ENCODE measurements around the gene SHC3. TPM values are rescaled to one million over a fixed set of nuclear protein-coding genes. Genes with fewer than 3 reads are reported as not detected.

The SHC3 gene
- total RNA-seq, 1 experiment from 2014 or later, result 0.27 TPM

GRCh38 chr9:88978034-88978433 is 200.6 kb downstream of the SHC3 start:
- no TSS peak for BruUV-seq (replicated peaks)

GRCh38 chr9:88976890-88977257 is 201.7 kb downstream of the SHC3 start:
- TF ChIP-seq YY1 (IDR thresholded peaks at IDR 0.05; ENCODE audit: extremely low read depth, insufficient replicate concordance, low read depth, low read length) (no peak), ATF3 (IDR thresholded peaks at IDR 0.05) (no peak), TCF7L2 (IDR thresholded peaks at IDR 0.05; ENCODE audit: borderline replicate concordance, extremely low read depth, insufficient read depth, insufficient read length) (no peak)
- no peak for DNase-seq (ENCODE audit: low read depth, low spot score)
- BruUV-seq (replicated peaks), result no TSS peak
- Histone ChIP-seq H3K9me2 (ENCODE audit: insufficient read depth) (no peaks in the 10 kb centered on the region), H3K79me2 (ENCODE audit: insufficient read depth, low read length) (no peaks in the 10 kb centered on the region), H3K27ac (ENCODE audit: low read depth, low read length) (no peak overlapping the region), H3K4me3 (replicated peaks in 1 of 2; ENCODE audit: low read depth in 1 of 2, low read length in 2 of 2) (no peak overlapping the region), H3K4me1 (ENCODE audit: control insufficient read depth in 1 of 2, insufficient read depth in 2 of 2, low read length in 2 of 2) (no peaks in the 10 kb centered on the region), H3K9me3 (ENCODE audit: control insufficient read depth in 1 of 2, insufficient read depth in 1 of 2, low read depth in 1 of 2, low read length in 2 of 2) (no peaks in the 10 kb centered on the region; a peak in 1 of 4 replicates), H3K9ac (ENCODE audit: low read length) (no peak overlapping the region), H3K27me3 (ENCODE audit: insufficient read depth, low read length) (no peaks in the 10 kb centered on the region), H2AFZ (ENCODE audit: low read depth, low read length, poor library complexity, severe bottlenecking) (no peak overlapping the region), H3K36me3 (ENCODE audit: control insufficient read depth in 1 of 2, insufficient read depth in 2 of 2, low read length in 2 of 2) (no peaks in the 10 kb centered on the region), H4K20me1 (ENCODE audit: insufficient read depth) (no peaks in the 10 kb centered on the region), H3K4me2 (ENCODE audit: low read length) (no peak overlapping the region)
- ChIA-PET CTCF (no interaction called here), RAD21 (ENCODE audit: low non-redundant PET in 1 of 2, low total read pairs in 2 of 2, uncharacterized antibody in 2 of 2, unreplicated experiment in 2 of 2) (no interaction called here), POLR2A (no interaction called here)
- no peak for ATAC-seq
- intact Hi-C loops (cut with micrococcal nuclease), result no loop called here

More at GRCh38 chr9:88978034-88978433, 200.6 kb downstream of the SHC3 start:
- Histone ChIP-seq H3K9me3 (ENCODE audit: control insufficient read depth in 1 of 2, insufficient read depth in 1 of 2, low read depth in 1 of 2, low read length in 2 of 2) (no peaks in the 10 kb centered on the region; a peak in 1 of 4 replicates), H3K9me2 (ENCODE audit: insufficient read depth) (no peaks in the 10 kb centered on the region), H3K36me3 (ENCODE audit: control insufficient read depth in 1 of 2, insufficient read depth in 2 of 2, low read length in 2 of 2) (no peaks in the 10 kb centered on the region), H4K20me1 (ENCODE audit: insufficient read depth) (no peaks in the 10 kb centered on the region), H3K4me1 (ENCODE audit: control insufficient read depth in 1 of 2, insufficient read depth in 2 of 2, low read length in 2 of 2) (no peaks in the 10 kb centered on the region), H3K9ac (ENCODE audit: low read length) (no peak overlapping the region), H3K79me2 (ENCODE audit: insufficient read depth, low read length) (no peaks in the 10 kb centered on the region), H3K4me3 (replicated peaks in 1 of 2; ENCODE audit: low read depth in 1 of 2, low read length in 2 of 2) (no peak overlapping the region), H3K27ac (ENCODE audit: low read depth, low read length) (no peak overlapping the region), H2AFZ (ENCODE audit: low read depth, low read length, poor library complexity, severe bottlenecking) (no peak overlapping the region), H3K4me2 (ENCODE audit: low read length) (no peak overlapping the region), H3K27me3 (ENCODE audit: insufficient read depth, low read length) (no peaks in the 10 kb centered on the region)
- ATAC-seq (no peak), DNase-seq (ENCODE audit: low read depth, low spot score) (no peak)
- CTCF ChIA-PET, result no interaction called here
- POLR2A ChIA-PET, result no interaction called here
- RAD21 ChIA-PET (ENCODE audit: low non-redundant PET in 1 of 2, low total read pairs in 2 of 2, uncharacterized antibody in 2 of 2, unreplicated experiment in 2 of 2), result no interaction called here
- TF ChIP-seq ZFX (IDR thresholded peaks at IDR 0.05) (no peak), CBX3 (IDR thresholded peaks at IDR 0.05; ENCODE audit: low read depth) (no peak), ZBTB33 (IDR thresholded peaks at IDR 0.05; ENCODE audit: extremely low read depth, insufficient replicate concordance, low read length) (no peak), EZH2 (IDR thresholded peaks at IDR 0.05) (no peak), YY1 (IDR thresholded peaks at IDR 0.05; ENCODE audit: extremely low read depth, insufficient replicate concordance, low read depth, low read length) (no peak), EZH2phosphoT487 (IDR thresholded peaks at IDR 0.05; ENCODE audit: borderline replicate concordance) (no peak), POLR2A (IDR thresholded peaks at IDR 0.05; ENCODE audit: borderline replicate concordance, extremely low read depth, insufficient read depth, insufficient read length) (no peak)
- intact Hi-C loops (cut with micrococcal nuclease), result no loop called here

All from HCT116 (cell line).